Endothelial cell of umbilical vein (primary cell): Measurements from ENCODE around the gene MSH6.

Experiments
- EZH2 ChIP-seq: IDR thresholded peaks from 2 replicates; pipeline ENCODE4 v1.6.1; 2012; ENCODE audit warnings: borderline replicate concordance, low read depth, mild to moderate bottlenecking, moderate library complexity, low read length, inconsistent platforms; ENCODE audit not compliant: severe bottlenecking
- FOS ChIP-seq: IDR thresholded peaks from 2 replicates; pipeline ENCODE4 v1.6.1; 2011; ENCODE audit warnings: mild to moderate bottlenecking, low read length, moderate library complexity, borderline replicate concordance; ENCODE audit not compliant: insufficient read depth
- GATA2 ChIP-seq: IDR thresholded peaks from 2 replicates; pipeline ENCODE4 v1.7.0; 2011; ENCODE audit warnings: low read depth, mild to moderate bottlenecking, moderate library complexity, mixed read lengths, low read length; ENCODE audit not compliant: insufficient read length, insufficient read depth
- MYC ChIP-seq: IDR thresholded peaks from one replicate; pipeline ENCODE4 v1.6.1; 2011; ENCODE audit warnings: mild to moderate bottlenecking, low read depth, low read length
- POLR2A ChIP-seq: IDR thresholded peaks from 2 replicates; pipeline ENCODE4 v1.6.1; 2012; ENCODE audit warnings: low read depth, mild to moderate bottlenecking, control low read depth, low read length
- POLR2AphosphoS5 ChIP-seq: IDR thresholded peaks from 2 replicates; pipeline ENCODE4 v1.6.1; 2012; ENCODE audit warnings: low read depth, mild to moderate bottlenecking, control low read depth, low read length, moderate library complexity; ENCODE audit not compliant: insufficient read depth
- TF ChIP-seq, protein P1 (sequence below), 2 donors: IDR thresholded peaks; 1 replicate in 1 of 2; 2 replicates in 1 of 2; pipeline ENCODE4 v1.5.1; 2011; ENCODE audit warnings: low read length in 2 of 2, mild to moderate bottlenecking in 2 of 2, moderate library complexity in 2 of 2, control low read depth in 1 of 2, inconsistent platforms in 1 of 2, low read depth in 1 of 2; ENCODE audit not compliant: insufficient read depth in 1 of 2; ENCODE audit errors: extremely low read depth in 1 of 2
- TF ChIP-seq, protein P2 (sequence below): IDR thresholded peaks from 2 replicates; pipeline ENCODE4 v1.6.1; 2011; ENCODE audit not compliant: insufficient read depth, insufficient read length

GRCh38 chr2:47838686-47839085, 55.7 kb downstream of the MSH6 start:
- TF ChIP-seq FOS (no peak), GATA2 (no peak), POLR2A (no peak), EZH2 (no peak), POLR2AphosphoS5 (no peak), MYC (no peak)
- TF ChIP-seq, protein P1, sequence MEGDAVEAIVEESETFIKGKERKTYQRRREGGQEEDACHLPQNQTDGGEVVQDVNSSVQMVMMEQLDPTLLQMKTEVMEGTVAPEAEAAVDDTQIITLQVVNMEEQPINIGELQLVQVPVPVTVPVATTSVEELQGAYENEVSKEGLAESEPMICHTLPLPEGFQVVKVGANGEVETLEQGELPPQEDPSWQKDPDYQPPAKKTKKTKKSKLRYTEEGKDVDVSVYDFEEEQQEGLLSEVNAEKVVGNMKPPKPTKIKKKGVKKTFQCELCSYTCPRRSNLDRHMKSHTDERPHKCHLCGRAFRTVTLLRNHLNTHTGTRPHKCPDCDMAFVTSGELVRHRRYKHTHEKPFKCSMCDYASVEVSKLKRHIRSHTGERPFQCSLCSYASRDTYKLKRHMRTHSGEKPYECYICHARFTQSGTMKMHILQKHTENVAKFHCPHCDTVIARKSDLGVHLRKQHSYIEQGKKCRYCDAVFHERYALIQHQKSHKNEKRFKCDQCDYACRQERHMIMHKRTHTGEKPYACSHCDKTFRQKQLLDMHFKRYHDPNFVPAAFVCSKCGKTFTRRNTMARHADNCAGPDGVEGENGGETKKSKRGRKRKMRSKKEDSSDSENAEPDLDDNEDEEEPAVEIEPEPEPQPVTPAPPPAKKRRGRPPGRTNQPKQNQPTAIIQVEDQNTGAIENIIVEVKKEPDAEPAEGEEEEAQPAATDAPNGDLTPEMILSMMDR (IDR thresholded peaks at IDR 0.05; ENCODE audit: extremely low read depth in 1 of 2, insufficient read depth in 1 of 2, low read depth in 1 of 2, low read length in 2 of 2), result no peak
- TF ChIP-seq, protein P2, sequence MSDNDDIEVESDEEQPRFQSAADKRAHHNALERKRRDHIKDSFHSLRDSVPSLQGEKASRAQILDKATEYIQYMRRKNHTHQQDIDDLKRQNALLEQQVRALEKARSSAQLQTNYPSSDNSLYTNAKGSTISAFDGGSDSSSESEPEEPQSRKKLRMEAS, result no peak
